MCF 10A (cell line): ENCODE data around the gene CMTM8. TPM values are rescaled to one million over a fixed set of nuclear protein-coding genes. Genes with fewer than 3 reads are reported as not detected.

Experiments
- BruUV-seq: library from RNA; stranded (reverse); fragments of 400-500 nt; replicated peaks from 2 replicates; lab custom pipeline; 2021; lab: Mats Ljungman, UMichigan
- CTCF ChIA-PET: fragments of 300-600 bp; sonication (Branson Sonifier 250); formaldehyde crosslinking; extraction: SDS; loops from one replicate; lab custom pipeline; 2021; ENCODE audit warnings: antibody characterized with exemption, inconsistent platforms; lab: Yijun Ruan, JAX
- POLR2A ChIA-PET: fragments of 300-600, 350-650 bp; sonication (Branson Sonifier 250); formaldehyde crosslinking; extraction: SDS; loops from one replicate; lab custom pipeline; 2020; ENCODE audit warnings: antibody characterized with exemption, inconsistent platforms; lab: Yijun Ruan, JAX
- DNase-seq: peaks from one replicate; pipeline ENCODE4 v3.0.0-alpha.2; 2018; ENCODE audit not compliant: unreplicated experiment
- H3K27ac Mint-ChIP-seq: one replicate; pipeline ENCODE4 v1.8.0; 2022; ENCODE audit warnings: mild to moderate bottlenecking, low read depth, mixed read lengths; ENCODE audit not compliant: unreplicated experiment
- H3K27me3 Mint-ChIP-seq: one replicate; pipeline ENCODE4 v1.8.0; 2022; ENCODE audit warnings: mixed read lengths; ENCODE audit not compliant: insufficient read depth, unreplicated experiment
- H3K36me3 Mint-ChIP-seq: one replicate; pipeline ENCODE4 v1.8.0; 2022; ENCODE audit warnings: mild to moderate bottlenecking, moderate library complexity, mixed read lengths; ENCODE audit not compliant: insufficient read depth, unreplicated experiment
- H3K4me1 Mint-ChIP-seq: one replicate; pipeline ENCODE4 v1.8.0; 2022; ENCODE audit warnings: mixed read lengths; ENCODE audit not compliant: insufficient read depth, unreplicated experiment
- H3K4me3 Mint-ChIP-seq: one replicate; pipeline ENCODE4 v1.8.0; 2022; ENCODE audit warnings: mild to moderate bottlenecking, moderate library complexity, mixed read lengths; ENCODE audit not compliant: unreplicated experiment
- H3K9me3 Mint-ChIP-seq: one replicate; pipeline ENCODE4 v1.8.0; 2022; ENCODE audit warnings: mixed read lengths; ENCODE audit not compliant: unreplicated experiment
- CTCF ChIP-seq: fragments of 200-600 bp; IDR thresholded peaks from one replicate; pipeline ENCODE4 v1.8.0; 2022; ENCODE audit warnings: antibody characterized with exemption, mild to moderate bottlenecking; ENCODE audit not compliant: unreplicated experiment
- intact Hi-C: fragments of 100-400 bp; cut with micrococcal nuclease; formaldehyde crosslinking; loops from 2 replicates; pipeline ENCODE4 v1.14.1; 2022
- total RNA-seq: library from RNA; stranded (reverse); gene quantifications from 2 replicates; pipeline ENCODE4 v1.2.3, GENCODE V29; 2022

CMTM8 gene
- total RNA-seq, 1 experiment from 2014 or later, result 3.8 TPM

- intact Hi-C loops, result no loop called here
- ChIA-PET POLR2A (no interaction called here), CTCF (interaction anchor here (1.1 to 1.4 kb wide), 2 partner anchors 17 to 19 kb away, joined by 3 to 4 read pairs; no protein-coding TSS in a partner anchor)
- TF ChIP-seq CTCF, result no peak
- Mint-ChIP-seq H3K9me3 (no peaks in the 10 kb centered on the region), H3K36me3 (peaks cover 6% of the 10 kb centered on the region), H3K27me3 (no peaks in the 10 kb centered on the region), H3K4me3 (no peak overlapping the region), H3K4me1 (no peaks in the 10 kb centered on the region), H3K27ac (no peak overlapping the region)
- no TSS peak for BruUV-seq
- DNase-seq, result no peak
Measured at GRCh38 chr3:32355751-32356291, 117.3 kb downstream of the CMTM8 start.

GRCh38 chr3:32359766-32360492 is 121.4 kb downstream of the CMTM8 start:
- H3K27me3 Mint-ChIP-seq, result no peaks in the 10 kb centered on the region
- TF ChIP-seq CTCF, result no peak
- DNase-seq, result no peak
- ChIA-PET CTCF (interaction anchor here (0.6 to 8.4 kb wide), 3 partner anchors 15 to 882 kb away, joined by 3 to 60 read pairs (median 3); no protein-coding TSS in a partner anchor), POLR2A (no interaction called here)
- no peaks in the 10 kb centered on the region for H3K4me1 Mint-ChIP-seq
- H3K9me3 Mint-ChIP-seq, result no peaks in the 10 kb centered on the region
- intact Hi-C loops, result no loop called here
- BruUV-seq, result no TSS peak
- H3K27ac Mint-ChIP-seq, result no peak overlapping the region
- H3K4me3 Mint-ChIP-seq, result no peak overlapping the region
- H3K36me3 Mint-ChIP-seq, result peaks cover 6% of the 10 kb centered on the region

- CTCF ChIA-PET, result interaction anchor here (0.6 to 8.4 kb wide), 3 partner anchors 15 to 881 kb away, joined by 3 to 60 read pairs (median 3); no protein-coding TSS in a partner anchor
- DNase-seq, result no peak
- Mint-ChIP-seq H3K4me1 (no peaks in the 10 kb centered on the region), H3K9me3 (no peaks in the 10 kb centered on the region), H3K4me3 (no peak overlapping the region), H3K27me3 (no peaks in the 10 kb centered on the region), H3K27ac (no peak overlapping the region), H3K36me3 (peaks cover 6% of the 10 kb centered on the region)
- POLR2A ChIA-PET, result no interaction called here
- no TSS peak for BruUV-seq
- no peak for TF ChIP-seq CTCF
- intact Hi-C loops, result no loop called here
Measured at GRCh38 chr3:32360493-32360827, 122.0 kb downstream of the CMTM8 start.

GRCh38 chr3:32366638-32367397 is 128.3 kb downstream of the CMTM8 start:
- H3K9me3 Mint-ChIP-seq, result no peaks in the 10 kb centered on the region
- ChIA-PET CTCF (interaction anchor here (8.4 kb wide), 1 partner anchor 8 kb away, joined by 60 read pairs; no protein-coding TSS in a partner anchor), POLR2A (no interaction called here)
- TF ChIP-seq CTCF, result no peak
- peaks cover 9% of the 10 kb centered on the region for H3K4me1 Mint-ChIP-seq
- intact Hi-C loops, result no loop called here
- no peak overlapping the region for H3K4me3 Mint-ChIP-seq
- H3K27ac Mint-ChIP-seq, result no peak overlapping the region
- DNase-seq, result peak; percentile 30
- no peaks in the 10 kb centered on the region for H3K36me3 Mint-ChIP-seq
- BruUV-seq, result no TSS peak
- H3K27me3 Mint-ChIP-seq, result no peaks in the 10 kb centered on the region
